Keratinocyte (primary cell): ENCODE results near the gene GPAM. TPM values are rescaled to one million over a fixed set of nuclear protein-coding genes. Genes with fewer than 3 reads are reported as not detected.
"Not testable (repeated sequence)": the region's sequence is repeated elsewhere in the genome, so short reads cannot be mapped to it uniquely, and the experiment has no call there.

Experiments used
- DNase-seq: peaks from one replicate; pipeline ENCODE4 v3.0.0-alpha.2; 2011; ENCODE audit warnings: low read depth, missing footprints, low spot score
- FAIRE-seq: peaks from 2 replicates; lab custom pipeline; 2011; peaks lifted over from hg19 to GRCh38; lab: Jason Lieb, UNC
- H2AFZ ChIP-seq: 2 replicates; pipeline ENCODE4 v1.6.0; 2012; ENCODE audit warnings: low read length, control low read depth, inconsistent platforms; ENCODE audit not compliant: control insufficient read depth
- H3K27ac ChIP-seq: 2 replicates; pipeline ENCODE4 v1.5.1; 2011; ENCODE audit warnings: low read length; ENCODE audit not compliant: control insufficient read depth, insufficient read depth
- H3K27me3 ChIP-seq: 3 replicates; pipeline ENCODE4 v1.6.0; 2011; ENCODE audit warnings: low read length; ENCODE audit not compliant: control insufficient read depth, insufficient read depth; ENCODE audit errors: extremely low read depth
- H3K36me3 ChIP-seq, 2 experiments: 2 replicates in 1 of 2; 3 replicates in 1 of 2; pipeline ENCODE4 v1.5.1; 2011; ENCODE audit warnings: low read length in 2 of 2, mild to moderate bottlenecking in 1 of 2; ENCODE audit not compliant: control insufficient read depth in 2 of 2, insufficient read depth in 2 of 2; ENCODE audit errors: extremely low read depth in 1 of 2
- H3K4me1 ChIP-seq: 3 replicates; pipeline ENCODE4 v1.5.1; 2011; ENCODE audit warnings: low read length; ENCODE audit not compliant: control insufficient read depth, insufficient read depth; ENCODE audit errors: extremely low read depth
- H3K4me2 ChIP-seq: 3 replicates; pipeline ENCODE4 v1.6.0; 2011; ENCODE audit warnings: low read depth, low read length; ENCODE audit not compliant: control insufficient read depth, insufficient read depth; ENCODE audit errors: extremely low read depth
- H3K4me3 ChIP-seq, 3 experiments: fragments of 200-600 bp in 1 of 3; sonication (generic) in 1 of 3; 2 replicates in 2 of 3; 3 replicates in 1 of 3; pipeline ENCODE4 v1.5.1; 2011 to 2016; ENCODE audit warnings: low read length in 3 of 3, mild to moderate bottlenecking in 3 of 3, control low read depth in 2 of 3, inconsistent platforms in 1 of 3, low read depth in 1 of 3, mixed read lengths in 1 of 3, mixed run types in 1 of 3, moderate library complexity in 1 of 3; ENCODE audit not compliant: control insufficient read depth in 2 of 3, insufficient read depth in 2 of 3; ENCODE audit errors: extremely low read depth in 1 of 3
- H3K79me2 ChIP-seq: 2 replicates; pipeline ENCODE4 v1.6.0; 2012; ENCODE audit warnings: low read length; ENCODE audit not compliant: control insufficient read depth, insufficient read depth
- H3K9ac ChIP-seq: 3 replicates; pipeline ENCODE4 v1.6.0; 2011; ENCODE audit warnings: low read length; ENCODE audit not compliant: control insufficient read depth, insufficient read depth; ENCODE audit errors: extremely low read depth
- H3K9me1 ChIP-seq: 3 replicates; pipeline ENCODE4 v1.6.0; 2011; ENCODE audit warnings: low read length; ENCODE audit not compliant: control insufficient read depth, insufficient read depth; ENCODE audit errors: extremely low read depth
- H3K9me3 ChIP-seq: 2 replicates; pipeline ENCODE4 v1.5.1; 2012; ENCODE audit warnings: low read depth, low read length; ENCODE audit not compliant: control insufficient read depth
- H4K20me1 ChIP-seq: 3 replicates; pipeline ENCODE4 v1.6.0; 2011; ENCODE audit warnings: low read length; ENCODE audit not compliant: control insufficient read depth, insufficient read depth; ENCODE audit errors: extremely low read depth
- CTCF ChIP-seq, 3 experiments: IDR thresholded peaks in 1 of 3; conservative IDR thresholded peaks in 1 of 3; optimal IDR thresholded peaks in 1 of 3; 2 replicates in 2 of 3; 3 replicates in 1 of 3; pipeline versions ENCODE3 to v1.5.1; 2011; ENCODE audit warnings: low read length in 3 of 3, mild to moderate bottlenecking in 3 of 3, moderate library complexity in 2 of 3, control low read depth in 1 of 3, inconsistent platforms in 1 of 3; ENCODE audit not compliant: insufficient read depth in 2 of 3; ENCODE audit errors: extremely low read depth in 1 of 3
- EZH2 ChIP-seq: IDR thresholded peaks from one replicate; pipeline ENCODE4 v1.6.1; 2012; ENCODE audit warnings: inconsistent platforms, mild to moderate bottlenecking, low read length, moderate library complexity
- dilution Hi-C: fragments of 300-500 bp; cut with MboI; formaldehyde crosslinking; loops from one replicate; pipeline ENCODE4 v1.7.0; 2020; ENCODE audit warnings: low sequenced_read_pairs; ENCODE audit not compliant: extremely low pct_ligation_motif_present
- polyA plus RNA-seq, 5 experiments: library from polyadenylated mRNA; depleted of rRNA in 3 of 5; stranded (reverse) in 3 of 5; stranded (forward) in 1 of 5; unstranded in 1 of 5; fragments of >200 nt; gene quantifications; 1 replicate in 1 of 5; 2 replicates in 3 of 5; 3 replicates in 1 of 5; pipeline versions ENCODE4 v1.2.1 to v1.2.3, GENCODE V29; 2011 to 2012; ENCODE audit warnings: missing spikeins in 2 of 5, low read depth in 1 of 5, low replicate concordance in 1 of 5

Gene GPAM
- polyA plus RNA-seq, 1 donor (not counting 4 experiments of a cell fraction or from before 2014, with no cell fraction given), result 7.4 TPM

- Histone ChIP-seq H3K27me3 (no peaks in the 10 kb centered on the region), H3K9ac (no peak overlapping the region), H3K4me3 (no peak overlapping the region), H3K27ac (no peak overlapping the region), H2AFZ (no peak overlapping the region), H3K9me1 (no peaks in the 10 kb centered on the region), H4K20me1 (no peaks in the 10 kb centered on the region), H3K4me1 (no peaks in the 10 kb centered on the region), H3K9me3 (no peaks in the 10 kb centered on the region), H3K36me3 (no peaks in the 10 kb centered on the region), H3K79me2 (no peaks in the 10 kb centered on the region), H3K4me2 (no peak overlapping the region)
- FAIRE-seq (no peak), DNase-seq (no peak)
- TF ChIP-seq CTCF (optimal IDR thresholded peaks at IDR 0.05 in 1 of 3, IDR thresholded peaks at IDR 0.05 in 1 of 3, conservative IDR thresholded peaks at IDR 0.05 in 1 of 3; ENCODE audit: extremely low read depth in 1 of 3, insufficient read depth in 2 of 3, low read length in 3 of 3) (no peak), EZH2 (no peak)
- dilution Hi-C loops, result no loop called here
These were observed 46.3 kb upstream of the GPAM start for GRCh38 chr10:112229901-112230300.

GRCh38 chr10:112229096-112229495 lies 45.5 kb upstream of the GPAM start:
- Histone ChIP-seq H3K36me3 (no peaks in the 10 kb centered on the region), H3K9me3 (no peaks in the 10 kb centered on the region), H3K27me3 (no peaks in the 10 kb centered on the region), H3K9me1 (no peaks in the 10 kb centered on the region), H3K79me2 (no peaks in the 10 kb centered on the region), H3K4me3 (no peak overlapping the region), H3K4me2 (no peak overlapping the region), H4K20me1 (no peaks in the 10 kb centered on the region), H3K4me1 (no peaks in the 10 kb centered on the region), H3K9ac (no peak overlapping the region), H3K27ac (no peak overlapping the region), H2AFZ (no peak overlapping the region)
- FAIRE-seq (no peak), DNase-seq (no peak)
- no peak for TF ChIP-seq EZH2
- no peak for TF ChIP-seq CTCF (optimal IDR thresholded peaks at IDR 0.05 in 1 of 3, IDR thresholded peaks at IDR 0.05 in 1 of 3, conservative IDR thresholded peaks at IDR 0.05 in 1 of 3; ENCODE audit: extremely low read depth in 1 of 3, insufficient read depth in 2 of 3, low read length in 3 of 3)
- dilution Hi-C loops, result no loop called here

- H2AFZ ChIP-seq, H3K9ac ChIP-seq, FAIRE-seq, H3K27ac ChIP-seq, H4K20me1 ChIP-seq, H3K36me3 ChIP-seq, H3K4me2 ChIP-seq, H3K79me2 ChIP-seq, H3K4me3 ChIP-seq, H3K27me3 ChIP-seq, DNase-seq, H3K9me1 ChIP-seq, H3K9me3 ChIP-seq, dilution Hi-C loops, H3K4me1 ChIP-seq: not testable (repeated sequence)
These were observed 45.0 kb upstream of the GPAM start for GRCh38 chr10:112228366-112229088.
